ENCODE results near the gene SLC1A7.

- TF ChIP-seq GATA2 (IDR thresholded peaks at IDR 0.05; ENCODE audit: low read depth, low read length) (no peak), GATA3 (IDR thresholded peaks at IDR 0.05; ENCODE audit: low read depth, low read length) (no peak)
Observed at GRCh38 chr1:53155945-53156344, 13.5 kb upstream of the SLC1A7 start.

Measured in SH-SY5Y (cell line).